HG03571 (cell line): Measurements from ENCODE around the gene WDPCP.
"Not testable (repeated sequence)": the region's sequence is repeated elsewhere in the genome, so short reads cannot be mapped to it uniquely, and the experiment has no call there.

ENCODE experiments used
- ATAC-seq: cut with Tn5 transposase; IDR thresholded peaks from one replicate; pipeline ENCODE4 v1.9.1; 2021; ENCODE audit not compliant: unreplicated experiment

WDPCP gene

DNA sequence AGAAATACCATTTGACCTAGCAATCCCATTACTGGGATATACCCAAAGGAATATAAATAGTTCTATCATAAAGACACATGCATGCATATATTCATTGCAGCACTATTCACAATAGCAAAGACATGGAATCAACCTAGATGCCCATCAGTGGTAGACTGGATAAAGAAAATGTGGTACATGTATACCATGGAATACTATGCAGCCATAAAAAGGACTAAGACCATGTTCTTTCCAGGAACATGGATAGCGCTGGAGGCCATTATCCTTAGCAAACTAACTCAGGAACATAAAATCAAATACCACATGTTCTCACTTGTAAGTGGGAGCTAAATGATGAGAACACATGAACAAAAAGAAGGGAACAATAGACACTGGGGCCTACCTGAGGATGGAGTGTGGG, 119.0 kb downstream of the WDPCP start:
- not testable (repeated sequence) for ATAC-seq

DNA sequence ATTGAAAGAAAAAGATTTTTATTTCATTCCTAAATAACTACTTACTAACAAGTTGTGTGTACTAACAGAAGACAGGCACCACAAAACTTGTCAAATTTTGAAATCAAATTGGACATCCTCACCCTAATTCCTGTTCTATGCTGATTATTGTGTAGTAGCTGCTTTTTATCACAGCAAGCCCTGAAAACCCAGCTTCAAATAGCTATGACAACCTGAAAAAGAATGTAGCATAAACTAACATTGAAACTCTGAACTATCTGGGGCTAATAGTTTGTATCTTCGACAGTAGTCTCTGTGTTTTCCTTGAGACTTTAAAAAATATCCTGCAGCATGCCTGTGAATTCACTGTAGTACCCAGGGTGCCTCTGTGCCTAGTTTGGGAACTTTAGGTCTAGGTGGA, 122.6 kb downstream of the WDPCP start:
- no peak for ATAC-seq

DNA sequence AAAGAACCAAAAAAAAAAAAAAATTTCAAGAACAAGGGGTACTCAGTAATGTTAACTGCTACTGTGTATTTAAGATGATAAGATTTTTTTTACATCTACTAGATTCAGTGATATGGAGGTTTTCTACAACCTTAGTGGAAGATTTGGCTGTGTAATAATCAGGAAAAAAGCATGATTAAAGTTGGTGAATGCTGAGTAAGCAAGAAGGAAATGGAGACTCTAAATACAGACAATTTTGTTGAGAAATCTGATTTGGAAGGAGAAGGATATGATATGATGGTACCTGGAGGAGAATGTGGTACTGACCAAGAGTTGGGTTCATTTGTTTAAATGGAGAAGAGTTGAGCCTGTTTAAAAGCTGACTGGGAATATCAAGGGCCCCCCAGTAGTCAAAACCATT, 125.1 kb downstream of the WDPCP start:
- no peak for ATAC-seq

DNA sequence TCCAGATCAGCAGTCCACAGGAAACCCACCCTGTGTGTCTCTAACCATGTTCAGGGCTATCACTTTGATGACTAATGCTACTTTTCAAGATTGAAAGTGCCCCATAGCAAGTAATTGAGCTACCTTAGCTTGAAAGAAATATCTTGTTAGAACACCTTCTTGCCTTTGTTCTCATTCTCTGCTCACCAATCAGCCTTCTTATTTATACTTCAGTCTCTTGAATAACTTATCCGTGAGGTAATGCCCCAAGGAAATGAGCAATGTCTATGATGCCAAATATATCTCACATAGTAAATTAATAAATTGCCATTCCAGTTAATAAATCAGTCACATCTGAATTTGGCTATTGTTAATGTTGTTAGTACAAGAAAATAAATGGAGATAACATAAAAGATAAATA, 141.6 kb downstream of the WDPCP start:
- ATAC-seq = no peak

DNA sequence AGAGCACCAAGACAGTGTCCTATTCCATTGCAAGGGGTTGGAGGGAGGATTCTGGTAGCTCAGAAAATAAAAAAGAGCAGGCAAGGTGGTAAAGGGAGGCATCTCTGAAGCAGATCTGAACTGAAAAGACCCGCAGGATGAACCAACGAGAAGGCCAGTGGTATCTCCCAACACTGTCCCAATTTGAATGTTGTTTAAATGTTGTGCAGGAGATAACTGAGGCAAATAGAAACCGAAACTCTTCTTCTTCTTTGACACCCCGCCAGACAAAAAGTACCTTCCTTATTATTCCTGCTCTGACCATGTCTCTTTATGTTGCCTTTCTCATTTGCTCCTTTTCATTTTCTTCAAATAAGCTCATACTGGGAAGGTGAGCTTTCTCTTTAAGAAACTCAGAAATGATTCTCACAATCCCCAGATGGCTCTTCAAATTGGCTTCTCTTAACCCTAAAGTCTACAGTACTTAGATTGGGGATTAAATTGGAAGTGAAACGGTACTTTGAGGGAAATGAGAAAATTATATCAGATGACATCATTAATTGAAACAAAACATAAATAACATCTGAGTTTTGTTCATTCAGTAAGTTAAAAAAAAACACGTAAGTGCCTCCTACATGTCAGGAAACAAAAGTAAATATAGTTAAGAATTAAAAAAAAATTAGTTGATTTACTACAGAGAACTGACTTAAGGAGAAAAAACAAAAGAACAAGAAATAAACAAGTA, 143.6 kb downstream of the WDPCP start:
- no peak for ATAC-seq

DNA sequence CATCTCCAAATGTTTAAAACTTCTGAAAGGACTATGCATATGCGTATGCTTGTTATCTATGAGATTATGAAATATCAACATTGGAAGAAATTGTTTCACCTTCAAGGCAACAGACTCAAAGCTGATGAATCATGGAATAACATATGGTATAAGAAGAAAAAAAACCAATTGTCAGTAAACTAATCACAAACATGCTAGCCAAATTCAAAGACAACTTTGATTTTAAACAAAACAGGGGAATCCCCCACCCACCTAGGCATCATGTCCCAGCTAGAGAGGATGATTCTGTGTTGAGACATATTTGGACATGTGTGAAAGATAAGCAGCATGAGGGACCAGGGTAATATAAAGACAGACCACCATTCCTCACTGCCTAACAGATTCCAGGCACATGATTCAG, 147.7 kb downstream of the WDPCP start:
- no peak for ATAC-seq

DNA sequence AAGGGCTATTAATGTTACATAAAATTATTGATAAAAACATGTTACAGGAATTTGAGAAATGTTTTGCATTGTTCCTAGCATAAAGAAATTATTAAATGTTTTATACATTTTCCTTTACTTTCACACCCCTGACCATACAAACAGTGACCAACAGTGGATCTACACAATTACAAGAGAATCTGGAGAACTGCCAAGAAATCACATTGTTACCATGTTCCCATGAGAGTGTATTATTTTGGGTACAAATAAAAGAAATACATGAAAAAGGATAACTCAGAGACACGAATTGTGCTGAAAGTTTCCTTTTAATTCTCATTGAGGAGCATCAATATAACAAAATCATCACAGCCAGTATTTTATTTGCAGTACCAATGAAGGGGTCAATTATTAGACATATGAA, 150.1 kb downstream of the WDPCP start:
- no peak for ATAC-seq

DNA sequence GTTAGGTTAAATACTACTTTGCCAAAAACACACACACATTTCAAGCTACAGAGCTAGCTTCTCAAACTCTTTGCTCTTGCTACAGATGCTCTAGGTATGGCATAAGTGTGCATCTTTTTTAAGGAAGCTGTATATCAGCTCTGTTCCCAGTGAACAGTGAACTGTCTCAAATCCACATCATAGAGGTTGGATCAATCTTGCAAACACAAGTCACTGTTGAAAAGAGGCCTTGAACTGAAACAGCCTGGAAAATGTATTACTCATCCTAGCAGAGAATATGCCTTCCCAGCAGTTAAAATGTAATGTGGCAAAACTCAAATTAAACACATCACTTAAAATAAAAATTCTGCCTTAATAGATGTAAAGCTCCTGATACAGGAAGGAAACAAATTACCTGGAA, 151.8 kb downstream of the WDPCP start:
- no peak for ATAC-seq

DNA sequence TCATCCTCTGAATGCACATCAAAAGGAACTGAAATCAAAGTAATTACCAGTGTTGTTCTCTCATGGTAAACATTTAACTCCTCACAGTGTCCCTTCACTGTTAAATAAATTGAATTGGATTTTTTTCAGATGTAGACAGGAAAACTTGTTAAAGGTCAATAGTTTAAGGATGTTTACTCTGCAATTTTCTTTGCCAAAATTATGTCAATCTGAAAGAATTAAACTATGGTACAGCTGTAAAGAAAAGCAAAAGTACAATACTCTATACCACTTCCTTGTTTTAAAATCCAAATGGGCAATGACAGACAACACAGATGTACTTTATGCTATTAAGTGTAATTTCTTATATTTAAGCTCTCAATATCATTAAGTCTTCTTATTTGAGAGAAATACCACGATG, 153.2 kb downstream of the WDPCP start:
- ATAC-seq = no peak

DNA sequence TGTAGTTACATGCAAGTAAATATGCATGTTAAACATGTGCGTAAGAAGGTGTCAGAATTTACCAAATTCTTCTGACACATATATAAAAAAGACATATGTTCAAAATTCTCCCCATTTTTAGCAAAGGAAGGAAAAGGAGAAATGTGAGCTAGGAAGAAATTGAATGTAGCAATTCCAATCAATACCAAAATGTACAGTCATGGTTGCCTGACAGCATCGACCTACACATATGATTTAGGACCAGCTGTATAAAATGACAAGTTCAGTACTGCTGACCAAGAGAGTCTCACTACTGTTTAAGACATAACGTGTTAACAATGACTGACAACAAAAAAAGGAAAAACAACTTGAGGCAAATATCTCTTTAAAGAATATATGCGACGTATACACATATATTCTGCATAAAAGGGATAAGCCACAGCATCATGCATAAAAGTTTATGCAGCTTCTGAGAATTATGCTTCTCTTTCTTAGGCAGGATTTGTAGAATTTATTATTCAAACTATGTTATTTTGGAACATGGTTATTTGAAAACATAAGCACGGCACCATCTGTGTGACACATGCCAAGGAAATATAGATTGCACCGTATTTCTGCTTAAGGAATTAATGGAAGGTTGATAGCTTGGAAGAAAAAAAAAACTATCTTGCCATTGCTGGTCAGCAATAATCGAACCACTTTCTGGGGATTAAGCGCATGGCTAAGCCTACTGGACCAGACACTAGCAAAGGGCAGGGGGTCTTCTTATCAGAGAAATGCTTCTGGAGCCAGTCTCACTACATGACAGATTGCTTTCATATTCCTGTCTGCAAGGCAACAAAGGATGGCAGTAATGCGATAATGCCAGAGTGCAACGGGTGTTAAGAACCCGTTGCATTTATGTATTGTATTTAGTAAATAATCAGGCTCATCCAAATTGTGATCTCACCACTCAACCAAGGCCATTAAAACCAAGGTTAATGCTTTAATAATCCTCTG, 154.0 kb downstream of the WDPCP start:
- no peak for ATAC-seq

DNA sequence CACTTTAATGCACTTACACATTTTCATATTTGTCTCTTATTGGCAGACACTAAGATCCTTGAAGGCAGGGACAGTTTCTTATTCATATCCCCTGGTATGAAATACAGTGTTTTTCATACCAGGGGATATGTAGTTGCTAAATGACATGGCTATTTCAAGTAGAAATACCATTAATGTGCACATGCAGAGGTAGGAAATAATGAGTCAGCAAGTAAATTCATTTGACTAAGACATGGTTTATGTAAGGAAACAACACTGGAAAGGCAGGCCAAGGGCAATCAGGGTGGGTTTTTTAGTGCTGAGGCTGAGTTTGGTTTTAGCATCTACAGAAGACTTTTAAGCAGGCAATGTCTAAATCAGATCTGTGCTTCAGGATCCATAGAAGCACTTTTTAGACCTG, 155.9 kb downstream of the WDPCP start:
- ATAC-seq = no peak

DNA sequence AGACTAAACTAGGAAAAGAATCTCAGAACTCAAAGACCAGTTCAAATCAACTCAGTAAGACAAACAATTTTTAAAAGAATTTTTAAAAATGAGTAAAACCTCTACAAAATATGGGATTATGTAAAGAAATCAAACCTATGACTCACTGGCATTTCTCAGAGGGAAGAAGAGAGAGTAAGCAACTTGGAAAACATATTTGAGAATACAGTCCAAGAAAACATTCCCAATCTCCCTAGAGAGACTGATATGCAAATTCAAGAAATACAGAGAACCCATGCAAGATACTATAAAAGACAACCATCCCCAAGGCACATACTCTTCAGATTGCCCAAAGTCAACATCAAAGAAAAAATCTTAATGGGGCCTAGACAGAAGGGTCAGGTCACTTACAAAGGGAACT, 162.7 kb downstream of the WDPCP start:
- no peak for ATAC-seq

DNA sequence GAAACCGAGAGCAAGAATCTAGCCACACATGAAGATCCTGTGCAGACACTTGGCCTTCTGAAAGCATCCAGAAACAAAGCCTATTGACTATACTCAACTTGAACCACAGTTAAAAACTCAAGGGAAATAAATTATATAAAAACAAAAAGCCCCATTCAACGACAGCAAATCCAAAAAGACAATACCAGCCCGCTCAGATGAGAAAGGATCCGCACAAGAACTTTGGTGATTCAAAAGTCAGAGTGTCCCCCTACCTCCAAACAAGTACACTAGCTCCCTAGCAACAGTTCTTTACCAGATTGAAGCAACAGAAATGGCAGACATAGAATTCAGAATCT, 163.2 kb downstream of the WDPCP start:
- no peak for ATAC-seq

DNA sequence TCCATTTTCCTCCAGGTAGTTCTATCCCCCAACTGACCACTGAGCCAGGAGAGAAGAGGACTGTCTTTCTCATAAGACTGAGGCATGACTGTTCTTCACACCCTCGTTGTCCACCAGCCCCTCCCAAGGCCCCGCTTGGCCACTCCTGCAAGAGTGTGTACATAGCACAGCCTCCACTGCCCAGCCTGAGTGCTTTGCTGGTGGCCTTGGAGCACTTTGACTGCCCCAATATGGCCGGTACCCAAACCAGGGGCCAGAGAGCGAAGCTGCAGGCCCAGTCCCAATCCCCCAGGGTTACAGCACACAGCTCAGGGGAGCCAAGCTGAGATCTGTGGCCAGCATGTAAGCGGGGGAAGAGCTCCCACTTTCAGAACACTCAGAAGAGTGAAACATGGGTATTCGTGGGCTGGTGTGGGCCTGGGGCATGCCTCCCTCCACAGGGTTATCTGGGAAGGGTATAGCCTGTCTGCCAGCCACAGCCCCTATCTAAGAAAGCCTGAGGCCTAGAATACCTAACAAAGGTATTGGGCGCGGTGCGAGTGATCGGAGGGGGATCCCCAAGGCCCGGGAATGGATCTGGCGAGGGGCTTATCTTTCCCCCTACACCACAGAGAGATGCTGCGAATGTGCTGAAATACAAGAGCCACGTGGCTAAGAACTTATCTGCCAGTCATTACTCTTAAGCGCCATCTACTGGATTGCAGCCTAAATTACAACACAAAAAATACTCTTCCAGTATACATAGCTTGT, 163.8 kb downstream of the WDPCP start:
- ATAC-seq = no peak

DNA sequence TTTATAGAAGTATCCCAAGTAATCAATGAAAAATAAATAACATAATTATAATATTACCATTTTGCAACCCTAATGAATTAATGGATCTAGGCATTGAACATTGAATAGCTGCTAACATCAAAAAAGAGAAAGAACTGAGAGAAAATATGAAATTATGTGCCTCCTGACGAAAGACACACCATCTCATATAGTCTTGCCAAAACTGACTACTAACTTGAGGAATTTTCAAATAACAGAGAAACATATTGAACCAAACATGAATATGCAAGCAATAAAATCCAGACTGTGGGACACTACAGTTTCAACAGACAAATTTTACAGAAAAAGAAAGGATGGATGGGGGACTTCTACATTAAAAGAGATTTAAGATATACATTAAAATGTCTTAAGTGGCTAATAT, 165.7 kb downstream of the WDPCP start:
- no peak for ATAC-seq

DNA sequence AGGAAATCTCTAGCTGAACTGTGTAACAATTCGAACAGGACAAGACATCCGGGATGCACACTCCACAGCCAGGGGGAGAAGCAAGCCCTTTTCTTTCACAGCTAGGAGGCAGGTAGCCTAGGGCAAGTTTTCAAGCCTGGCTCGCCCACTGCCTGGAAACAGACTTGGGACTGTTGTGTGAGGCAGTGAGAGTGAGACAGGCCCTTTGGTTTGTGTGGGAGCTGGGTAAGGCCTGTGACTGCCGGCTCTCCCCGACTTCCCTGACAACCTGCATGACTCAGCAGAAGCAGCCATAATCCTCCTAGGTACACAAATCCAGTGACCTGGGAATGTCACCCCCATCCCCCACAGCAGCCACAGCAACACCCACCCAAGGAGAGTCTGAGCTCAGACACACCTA, 179.7 kb downstream of the WDPCP start:
- ATAC-seq = no peak

DNA sequence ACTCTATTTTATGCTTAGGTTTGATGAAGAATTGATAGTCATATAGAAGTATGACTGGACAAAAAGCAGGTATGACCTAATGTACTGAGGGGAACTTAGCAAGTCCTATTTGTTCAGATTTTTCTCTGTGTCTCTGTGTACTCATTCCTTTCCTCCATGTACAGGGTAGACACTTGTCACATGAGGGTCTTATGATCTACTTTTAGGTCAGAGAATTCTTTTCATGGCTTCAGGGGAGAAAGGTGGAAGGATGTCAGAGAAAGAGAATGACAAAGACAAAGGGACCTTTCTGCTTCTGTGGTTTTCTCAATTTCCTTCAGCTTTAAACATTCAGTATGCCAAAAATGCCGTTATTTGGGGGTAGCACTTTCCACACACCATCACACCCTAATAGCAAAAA, 181.6 kb downstream of the WDPCP start:
- ATAC-seq = no peak

DNA sequence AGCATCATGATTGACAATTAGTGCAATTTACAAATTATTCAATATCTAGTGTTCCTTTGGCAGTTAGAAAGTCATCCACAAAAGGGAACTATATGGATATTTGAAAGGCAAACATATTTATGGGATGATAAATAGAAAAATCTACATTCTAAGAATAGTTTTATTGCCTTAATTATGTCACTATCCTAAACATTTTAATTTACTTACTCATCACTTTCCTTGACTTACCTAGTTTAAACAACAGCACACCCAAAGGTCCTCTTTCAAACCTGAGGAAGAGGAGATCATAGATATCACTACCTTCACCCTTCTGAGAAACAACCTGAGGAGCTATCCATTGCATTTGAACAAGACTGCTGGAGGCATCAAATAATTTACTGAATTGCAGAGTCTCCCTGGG, 184.5 kb downstream of the WDPCP start:
- ATAC-seq = no peak

DNA sequence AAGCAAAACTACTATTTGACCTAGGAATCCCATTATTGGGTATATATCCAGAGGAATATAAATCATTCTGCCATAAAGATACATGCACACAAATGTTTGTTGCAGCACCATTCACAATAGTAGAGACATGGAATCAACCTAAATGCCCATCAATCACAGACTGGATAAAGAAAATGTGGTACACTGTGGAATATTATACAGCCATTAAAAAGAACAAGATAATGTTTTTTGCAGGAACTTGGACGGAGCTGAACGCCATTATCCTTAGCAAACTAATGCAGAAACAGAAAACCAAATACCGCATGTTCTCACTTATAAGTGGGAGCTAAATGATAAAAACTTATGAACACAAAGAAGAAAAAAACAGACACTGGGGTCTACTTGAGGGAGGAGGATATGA, 185.4 kb downstream of the WDPCP start:
- not testable (repeated sequence) for ATAC-seq

DNA sequence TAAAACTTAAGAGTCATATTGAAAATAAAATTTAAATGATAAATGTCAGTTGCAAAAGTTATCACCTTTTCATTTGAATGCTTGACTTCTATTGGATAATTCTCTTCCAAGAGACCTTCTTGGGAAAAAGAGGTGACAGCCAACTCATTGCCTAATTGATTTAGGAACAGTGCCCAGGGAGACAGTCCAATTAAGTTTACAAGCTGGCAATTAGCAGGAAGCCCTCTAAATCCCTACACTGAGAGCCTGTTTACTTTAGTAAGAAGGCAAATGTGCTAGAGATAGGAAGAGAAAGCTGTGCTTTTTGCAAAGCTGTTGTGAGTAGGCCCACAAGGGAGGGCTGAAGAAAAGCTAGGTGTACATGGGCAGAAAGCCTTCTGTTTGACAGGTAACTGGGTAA, 189.1 kb downstream of the WDPCP start:
- no peak for ATAC-seq

DNA sequence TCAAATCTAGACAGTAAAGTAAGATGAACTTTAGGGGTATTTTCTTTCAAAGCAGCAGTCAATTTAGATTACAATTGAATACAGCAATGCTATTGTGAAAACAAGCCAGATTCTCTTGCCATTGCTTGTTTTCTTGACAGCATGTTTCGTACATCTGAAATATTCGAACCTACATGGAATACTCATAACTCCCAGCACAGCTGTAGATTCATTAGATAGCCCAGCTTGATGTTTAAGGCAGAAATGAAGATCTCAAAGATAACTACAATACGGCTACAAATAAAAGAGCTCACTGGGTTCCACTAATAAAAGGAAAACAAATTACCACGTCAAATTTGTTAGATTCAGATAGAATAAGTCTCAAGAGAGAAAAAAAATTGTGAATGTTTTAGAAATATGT, 208.8 kb downstream of the WDPCP start:
- no peak for ATAC-seq

DNA sequence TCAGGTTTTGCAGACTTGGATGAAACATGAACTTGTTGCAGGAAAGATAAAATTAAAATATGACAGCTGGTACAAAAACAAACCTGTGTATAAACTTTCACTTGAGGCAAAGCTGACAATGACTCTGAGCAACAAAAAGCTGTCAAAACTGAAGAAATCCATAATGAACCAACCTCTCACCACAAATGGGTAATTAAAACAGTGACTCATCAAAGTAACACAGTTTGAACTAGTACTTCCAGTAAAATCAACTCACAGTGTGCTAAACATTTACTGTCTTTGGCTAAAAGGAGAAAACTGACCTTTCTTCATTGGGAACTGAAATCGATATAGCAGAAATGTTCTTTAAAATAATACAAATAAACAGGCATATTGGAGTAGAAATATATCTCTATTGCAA, 209.7 kb downstream of the WDPCP start:
- ATAC-seq = no peak
